ENCODE results near the gene FSHR. TPM values are rescaled to one million over a fixed set of nuclear protein-coding genes. Genes with fewer than 3 reads are reported as not detected.

The FSHR gene
- total and polyA plus RNA-seq, 2 of the 8 experiments (the other 6 are each of a cell fraction or from before 2014, with no cell fraction given), result not detected

GRCh38 chr2:48940606-48941005, 213.7 kb downstream of the FSHR start:
- H2AFZ ChIP-seq (ENCODE audit: low read length), result no peak overlapping the region
- no peak overlapping the region for H3K9ac ChIP-seq (replicated peaks in 1 of 4; ENCODE audit: extremely low read depth in 1 of 4, low read depth in 3 of 4, low read length in 3 of 4)
- no peak overlapping the region for H3K4me3 ChIP-seq (ENCODE audit: extremely low read depth in 1 of 4, insufficient read depth in 2 of 4, low read depth in 3 of 4, low read length in 4 of 4)
- no peak overlapping the region for H3K4me2 ChIP-seq (ENCODE audit: insufficient read depth in 1 of 2, low read depth in 2 of 2, low read length in 2 of 2)
- no peak overlapping the region for H2BK120ac ChIP-seq (replicated peaks; ENCODE audit: low read depth, low read length)
- no peak overlapping the region for H3K56ac ChIP-seq (replicated peaks; ENCODE audit: insufficient read length, low read depth, low read length)
- H3K79me1 ChIP-seq (ENCODE audit: low read depth, low read length), result no peaks in the 10 kb centered on the region
- H3K27ac ChIP-seq (ENCODE audit: low read depth, low read length), result no peak overlapping the region
- no peak overlapping the region for H3K18ac ChIP-seq (ENCODE audit: extremely low read depth, low read length)
- H2BK12ac ChIP-seq (ENCODE audit: low read depth, low read length), result no peak overlapping the region
- no peaks in the 10 kb centered on the region for H3K9me3 ChIP-seq (ENCODE audit: insufficient read depth in 2 of 2, low read depth in 1 of 2, low read length in 1 of 2)
- H2BK5ac ChIP-seq (ENCODE audit: low read depth, low read length), result no peak overlapping the region
- no peak overlapping the region for H3K4ac ChIP-seq (replicated peaks; ENCODE audit: insufficient read length, low read depth, low read length)
- no peak overlapping the region for H3K23ac ChIP-seq (ENCODE audit: insufficient read length)
- no peaks in the 10 kb centered on the region for H3K79me2 ChIP-seq (ENCODE audit: control insufficient read depth in 1 of 2, insufficient read depth in 2 of 2, low read length in 2 of 2)
- ChIA-PET POLR2A (ENCODE audit: partially characterized antibody) (no interaction called here), CTCF (ENCODE audit: partially characterized antibody) (interaction anchor here (1.6 kb wide), 1 partner anchor 341 kb away, joined by 6 read pairs; no protein-coding TSS in a partner anchor)
- no peak overlapping the region for H3K14ac ChIP-seq (ENCODE audit: insufficient read length)
- H4K91ac ChIP-seq (replicated peaks; ENCODE audit: insufficient read length, low read length), result no peak overlapping the region
- H3K36me3 ChIP-seq (ENCODE audit: control insufficient read depth in 2 of 4, insufficient read depth in 4 of 4, low read length in 3 of 4), result no peaks in the 10 kb centered on the region
- H4K8ac ChIP-seq (ENCODE audit: extremely low read depth, insufficient read depth, low read length), result no peak overlapping the region
- H3K23me2 ChIP-seq (ENCODE audit: low read depth, low read length), result no peaks in the 10 kb centered on the region; the same call in 1 of the 2 replicates
- no peak overlapping the region for H2BK15ac ChIP-seq (ENCODE audit: low read length)
- no peak for DNase-seq (ENCODE audit: low read depth in 1 of 2, low spot score in 2 of 2)
- H3K4me1 ChIP-seq (replicated peaks in 1 of 4; ENCODE audit: control insufficient read depth in 3 of 4, insufficient read depth in 4 of 4, low read length in 3 of 4), result 0 out of 7 replicates have a peak, but pooled peaks cover 0 to 2% (median 0%) of the 10 kb centered on the region in 4 experiments
- FAIRE-seq, result no peak
- TF ChIP-seq BRCA1 (IDR thresholded peaks at IDR 0.05; ENCODE audit: low read depth, low read length) (no peak), PHF8 (conservative IDR thresholded peaks at IDR 0.05; ENCODE audit: low read depth, low read length) (no peak)
- no peaks in the 10 kb centered on the region for H4K20me1 ChIP-seq (replicated peaks in 1 of 2; ENCODE audit: control insufficient read depth in 1 of 2, insufficient read depth in 2 of 2, low read length in 2 of 2)
- H2BK20ac ChIP-seq (ENCODE audit: low read length), result no peak overlapping the region
- no peak overlapping the region for H2AK5ac ChIP-seq (ENCODE audit: low read depth, low read length)
- no peaks in the 10 kb centered on the region for H3K27me3 ChIP-seq (replicated peaks in 1 of 4; ENCODE audit: control insufficient read depth in 3 of 4, extremely low read depth in 1 of 4, insufficient read depth in 3 of 4, low read length in 3 of 4)
- WGBS, 2 experiments (ENCODE audit: extremely low coverage in 1 of 2, insufficient coverage in 1 of 2, insufficient read length in 1 of 2, insufficient replicate concordance in 2 of 2, low coverage in 1 of 2, low lambda C conversion rate in 2 of 2, missing lambda C conversion rate in 1 of 2), result 88% methylated on average over 3 of the region's 3 CpGs; no CpG with 5 or more reads in 1 of the 2 experiments
- H4K5ac ChIP-seq (ENCODE audit: insufficient read length, low read depth, low read length), result no peak overlapping the region
